ENCODE measurements around the gene SMAD2. TPM values are rescaled to one million over a fixed set of nuclear protein-coding genes. Genes with fewer than 3 reads are reported as not detected.

Gene SMAD2
- total and polyA plus RNA-seq, 9 of the 15 experiments (the other 6 are each of a cell fraction or from before 2014, with no cell fraction given) = 9.2 to 49.6 (median 33.7) TPM

- CTCF ChIA-PET (ENCODE audit: low intra/inter-chr PET ratio) = no interaction called here
These were observed 65.3 kb downstream of the SMAD2 start for GRCh38 chr18:47865183-47865582.

More at GRCh38 chr18:47865183-47865582, 65.3 kb downstream of the SMAD2 start:
- intact Hi-C loops (cut with micrococcal nuclease) = no loop called here
- no peak for FAIRE-seq
- Histone ChIP-seq H3K9me3 (replicated peaks; ENCODE audit: control insufficient read depth, insufficient read depth, low read depth, low read length) (no peaks in the 10 kb centered on the region), H3K9me1 (ENCODE audit: control insufficient read depth, insufficient read depth, low read length) (no peaks in the 10 kb centered on the region), H3K27me3 (ENCODE audit: control insufficient read depth in 2 of 2, insufficient read depth in 2 of 2, low read length in 2 of 2) (no peaks in the 10 kb centered on the region), H3K79me2 (ENCODE audit: control insufficient read depth, insufficient read depth, low read length) (no peaks in the 10 kb centered on the region), H3K4me2 (ENCODE audit: insufficient read depth, low read length) (no peak overlapping the region), H3K36me3 (ENCODE audit: control insufficient read depth, insufficient read depth, low read length) (peaks cover 39% of the 10 kb centered on the region), H3K4me3 (no peak overlapping the region), H2AFZ (ENCODE audit: low read depth, low read length) (no peak overlapping the region), H4K20me1 (replicated peaks; ENCODE audit: control insufficient read depth, insufficient read depth, low read length) (no peaks in the 10 kb centered on the region), H3K4me1 (replicated peaks in 1 of 2; ENCODE audit: control insufficient read depth in 2 of 2, insufficient read depth in 2 of 2, low read length in 2 of 2) (no peaks in the 10 kb centered on the region), H3K9ac (ENCODE audit: insufficient read depth in 1 of 2, low read depth in 2 of 2, low read length in 2 of 2) (no peak overlapping the region), H3K27ac (ENCODE audit: extremely low read depth, low read depth, low read length) (no peak overlapping the region)
- no TSS peak for BruUV-seq (replicated peaks)
- in situ Hi-C loops (cut with MboI) = no loop called here
- POLR2A ChIA-PET = no interaction called here
- no peak for DNase-seq (ENCODE audit: extremely low read depth in 1 of 4, low spot score in 3 of 4)
- 96% methylated on average over 3 of the region's 3 CpGs for WGBS (ENCODE audit: insufficient coverage, low coverage, missing lambda C conversion rate)
- TF ChIP-seq PTRF (tag; IDR thresholded peaks at IDR 0.05) (no peak), ZSCAN29 (IDR thresholded peaks at IDR 0.05) (no peak), EHMT2 (IDR thresholded peaks at IDR 0.05) (no peak), ZHX1 (conservative IDR thresholded peaks at IDR 0.05; ENCODE audit: low read length) (no peak), TBP (optimal IDR thresholded peaks at IDR 0.05; ENCODE audit: low read depth, low read length) (no peak), DACH1 (IDR thresholded peaks at IDR 0.05; ENCODE audit: partially characterized antibody) (no peak), HOMEZ (CRISPR knock-in tag; IDR thresholded peaks at IDR 0.05) (no peak), MEF2A (IDR thresholded peaks at IDR 0.05; ENCODE audit: control insufficient read depth, low read depth, low read length) (no peak), TFAP4 (CRISPR knock-in tag; IDR thresholded peaks at IDR 0.05; ENCODE audit: borderline replicate concordance) (no peak), ETS1 (conservative IDR thresholded peaks at IDR 0.05; ENCODE audit: control insufficient read depth, low read depth, low read length) (no peak), PCBP2 (IDR thresholded peaks at IDR 0.05; ENCODE audit: low read depth, low read length, poor library complexity, severe bottlenecking) (no peak), TBL1XR1 (IDR thresholded peaks at IDR 0.05; ENCODE audit: low read length in 2 of 2) (no peak), SMARCA4 (IDR thresholded peaks at IDR 0.05) (no peak), ELK3 (CRISPR knock-in tag; IDR thresholded peaks at IDR 0.05) (no peak), CHD4 (IDR thresholded peaks at IDR 0.05; ENCODE audit: insufficient read depth, insufficient replicate concordance, low read depth, low read length, poor library complexity, severe bottlenecking) (no peak), MBD2 (IDR thresholded peaks at IDR 0.05; ENCODE audit: borderline replicate concordance, low read depth) (no peak)
- no peak for ATAC-seq
